Keratinocyte (primary cell): ENCODE data around the gene CYP2F1. TPM values are rescaled to one million over a fixed set of nuclear protein-coding genes. Genes with fewer than 3 reads are reported as not detected.

Experiments used
- DNase-seq: peaks from one replicate; pipeline ENCODE4 v3.0.0-alpha.2; 2011; ENCODE audit warnings: low read depth, missing footprints, low spot score
- FAIRE-seq: peaks from 2 replicates; lab custom pipeline; 2011; peaks lifted over from hg19 to GRCh38; lab: Jason Lieb, UNC
- H2AFZ ChIP-seq: 2 replicates; pipeline ENCODE4 v1.6.0; 2012; ENCODE audit warnings: low read length, control low read depth, inconsistent platforms; ENCODE audit not compliant: control insufficient read depth
- H3K27ac ChIP-seq: 2 replicates; pipeline ENCODE4 v1.5.1; 2011; ENCODE audit warnings: low read length; ENCODE audit not compliant: control insufficient read depth, insufficient read depth
- H3K27me3 ChIP-seq: 3 replicates; pipeline ENCODE4 v1.6.0; 2011; ENCODE audit warnings: low read length; ENCODE audit not compliant: control insufficient read depth, insufficient read depth; ENCODE audit errors: extremely low read depth
- H3K36me3 ChIP-seq, 2 experiments: 2 replicates in 1 of 2; 3 replicates in 1 of 2; pipeline ENCODE4 v1.5.1; 2011; ENCODE audit warnings: low read length in 2 of 2, mild to moderate bottlenecking in 1 of 2; ENCODE audit not compliant: control insufficient read depth in 2 of 2, insufficient read depth in 2 of 2; ENCODE audit errors: extremely low read depth in 1 of 2
- H3K4me1 ChIP-seq: 3 replicates; pipeline ENCODE4 v1.5.1; 2011; ENCODE audit warnings: low read length; ENCODE audit not compliant: control insufficient read depth, insufficient read depth; ENCODE audit errors: extremely low read depth
- H3K4me2 ChIP-seq: 3 replicates; pipeline ENCODE4 v1.6.0; 2011; ENCODE audit warnings: low read depth, low read length; ENCODE audit not compliant: control insufficient read depth, insufficient read depth; ENCODE audit errors: extremely low read depth
- H3K4me3 ChIP-seq, 3 experiments: fragments of 200-600 bp in 1 of 3; sonication (generic) in 1 of 3; 2 replicates in 2 of 3; 3 replicates in 1 of 3; pipeline ENCODE4 v1.5.1; 2011 to 2016; ENCODE audit warnings: low read length in 3 of 3, mild to moderate bottlenecking in 3 of 3, control low read depth in 2 of 3, inconsistent platforms in 1 of 3, low read depth in 1 of 3, mixed read lengths in 1 of 3, mixed run types in 1 of 3, moderate library complexity in 1 of 3; ENCODE audit not compliant: control insufficient read depth in 2 of 3, insufficient read depth in 2 of 3; ENCODE audit errors: extremely low read depth in 1 of 3
- H3K79me2 ChIP-seq: 2 replicates; pipeline ENCODE4 v1.6.0; 2012; ENCODE audit warnings: low read length; ENCODE audit not compliant: control insufficient read depth, insufficient read depth
- H3K9ac ChIP-seq: 3 replicates; pipeline ENCODE4 v1.6.0; 2011; ENCODE audit warnings: low read length; ENCODE audit not compliant: control insufficient read depth, insufficient read depth; ENCODE audit errors: extremely low read depth
- H3K9me1 ChIP-seq: 3 replicates; pipeline ENCODE4 v1.6.0; 2011; ENCODE audit warnings: low read length; ENCODE audit not compliant: control insufficient read depth, insufficient read depth; ENCODE audit errors: extremely low read depth
- H3K9me3 ChIP-seq: 2 replicates; pipeline ENCODE4 v1.5.1; 2012; ENCODE audit warnings: low read depth, low read length; ENCODE audit not compliant: control insufficient read depth
- H4K20me1 ChIP-seq: 3 replicates; pipeline ENCODE4 v1.6.0; 2011; ENCODE audit warnings: low read length; ENCODE audit not compliant: control insufficient read depth, insufficient read depth; ENCODE audit errors: extremely low read depth
- CTCF ChIP-seq, 3 experiments: IDR thresholded peaks in 1 of 3; conservative IDR thresholded peaks in 1 of 3; optimal IDR thresholded peaks in 1 of 3; 2 replicates in 2 of 3; 3 replicates in 1 of 3; pipeline versions ENCODE3 to v1.5.1; 2011; ENCODE audit warnings: low read length in 3 of 3, mild to moderate bottlenecking in 3 of 3, moderate library complexity in 2 of 3, control low read depth in 1 of 3, inconsistent platforms in 1 of 3; ENCODE audit not compliant: insufficient read depth in 2 of 3; ENCODE audit errors: extremely low read depth in 1 of 3
- EZH2 ChIP-seq: IDR thresholded peaks from one replicate; pipeline ENCODE4 v1.6.1; 2012; ENCODE audit warnings: inconsistent platforms, mild to moderate bottlenecking, low read length, moderate library complexity
- dilution Hi-C: fragments of 300-500 bp; cut with MboI; formaldehyde crosslinking; loops from one replicate; pipeline ENCODE4 v1.7.0; 2020; ENCODE audit warnings: low sequenced_read_pairs; ENCODE audit not compliant: extremely low pct_ligation_motif_present
- polyA plus RNA-seq, 5 experiments: library from polyadenylated mRNA; depleted of rRNA in 3 of 5; stranded (reverse) in 3 of 5; stranded (forward) in 1 of 5; unstranded in 1 of 5; fragments of >200 nt; gene quantifications; 1 replicate in 1 of 5; 2 replicates in 3 of 5; 3 replicates in 1 of 5; pipeline versions ENCODE4 v1.2.1 to v1.2.3, GENCODE V29; 2011 to 2012; ENCODE audit warnings: missing spikeins in 2 of 5, low read depth in 1 of 5, low replicate concordance in 1 of 5

CYP2F1 gene
- polyA plus RNA-seq, 1 donor (not counting 4 experiments of a cell fraction or from before 2014, with no cell fraction given), result not detected

GRCh38 chr19:41096353-41096752, 17.9 kb upstream of the CYP2F1 start:
- FAIRE-seq (no peak), DNase-seq (no peak)
- no peak overlapping the region for H2AFZ ChIP-seq
- H3K4me3 ChIP-seq, result no peak overlapping the region
- H3K27me3 ChIP-seq, result no peaks in the 10 kb centered on the region
- TF ChIP-seq CTCF (optimal IDR thresholded peaks at IDR 0.05 in 1 of 3, IDR thresholded peaks at IDR 0.05 in 1 of 3, conservative IDR thresholded peaks at IDR 0.05 in 1 of 3; ENCODE audit: extremely low read depth in 1 of 3, insufficient read depth in 2 of 3, low read length in 3 of 3), result no peak
- no peak for TF ChIP-seq EZH2
- H3K4me2 ChIP-seq, result no peak overlapping the region
- H3K36me3 ChIP-seq, result no peaks in the 10 kb centered on the region
- dilution Hi-C loops, result no loop called here
- no peak overlapping the region for H3K9ac ChIP-seq
- H3K4me1 ChIP-seq, result no peaks in the 10 kb centered on the region
- H3K9me1 ChIP-seq, result no peaks in the 10 kb centered on the region
- H3K27ac ChIP-seq, result no peak overlapping the region
- H3K9me3 ChIP-seq, result no peaks in the 10 kb centered on the region
- H3K79me2 ChIP-seq, result no peaks in the 10 kb centered on the region
- H4K20me1 ChIP-seq, result no peaks in the 10 kb centered on the region

GRCh38 chr19:41097302-41097701, 16.9 kb upstream of the CYP2F1 start:
- Histone ChIP-seq H3K4me1 (no peaks in the 10 kb centered on the region), H2AFZ (no peak overlapping the region), H3K36me3 (no peaks in the 10 kb centered on the region), H3K9me1 (no peaks in the 10 kb centered on the region), H3K4me2 (no peak overlapping the region), H3K4me3 (no peak overlapping the region), H3K9me3 (no peaks in the 10 kb centered on the region), H3K79me2 (no peaks in the 10 kb centered on the region), H3K9ac (no peak overlapping the region), H3K27ac (no peak overlapping the region), H4K20me1 (no peaks in the 10 kb centered on the region), H3K27me3 (no peaks in the 10 kb centered on the region)
- DNase-seq, result no peak
- TF ChIP-seq CTCF (optimal IDR thresholded peaks at IDR 0.05 in 1 of 3, IDR thresholded peaks at IDR 0.05 in 1 of 3, conservative IDR thresholded peaks at IDR 0.05 in 1 of 3; ENCODE audit: extremely low read depth in 1 of 3, insufficient read depth in 2 of 3, low read length in 3 of 3) (no peak), EZH2 (no peak)
- dilution Hi-C loops, result no loop called here
- FAIRE-seq, result no peak
